RWPE2 (cell line): ENCODE results near the gene BHLHE41.

Source experiments
- ATAC-seq: fragments of 200-7000 bp; cut with Tn5 transposase; 3 replicates; pipeline ENCODE4 v1.9.1; 2021; ENCODE audit warnings: low read depth
- DNase-seq: peaks from one replicate; pipeline ENCODE4 v3.0.0-alpha.2; 2020; ENCODE audit warnings: low spot score
- H3K27ac ChIP-seq: fragments of 450-650 bp; 2 replicates; pipeline ENCODE4 v1.5.1; 2017; ENCODE audit warnings: mild to moderate bottlenecking; ENCODE audit not compliant: poor library complexity, severe bottlenecking
- H3K27me3 ChIP-seq: fragments of 250-450 bp; sonication (Bioruptor Pico); 2 replicates; pipeline ENCODE4 v1.5.1; 2021; ENCODE audit warnings: mild to moderate bottlenecking, moderate library complexity; ENCODE audit not compliant: insufficient read depth, poor library complexity, severe bottlenecking
- H3K36me3 ChIP-seq: fragments of 250-450 bp; sonication (Bioruptor Pico); 2 replicates; pipeline ENCODE4 v1.5.1; 2020; ENCODE audit warnings: low read depth, mild to moderate bottlenecking, moderate library complexity
- H3K4me1 ChIP-seq: fragments of 250-450 bp; sonication (Bioruptor Pico); 2 replicates; pipeline ENCODE4 v1.5.1; 2021; ENCODE audit warnings: mild to moderate bottlenecking, moderate library complexity; ENCODE audit not compliant: insufficient read depth, poor library complexity, severe bottlenecking
- H3K4me3 ChIP-seq: fragments of 250-450 bp; sonication (Bioruptor Pico); 2 replicates; pipeline ENCODE4 v1.5.1; 2021; ENCODE audit warnings: mild to moderate bottlenecking, moderate library complexity; ENCODE audit not compliant: severe bottlenecking
- H3K9me3 ChIP-seq: fragments of 250-450 bp; sonication (Bioruptor Pico); 2 replicates; pipeline ENCODE4 v1.5.1; 2021; ENCODE audit warnings: mild to moderate bottlenecking, moderate library complexity; ENCODE audit not compliant: severe bottlenecking
- CTCF ChIP-seq: fragments of 450-650 bp; IDR thresholded peaks from one replicate; pipeline ENCODE4 v1.5.1; 2017; ENCODE audit warnings: mild to moderate bottlenecking, moderate library complexity; ENCODE audit not compliant: poor library complexity, severe bottlenecking

The BHLHE41 gene

GRCh38 chr12:26124446-26125399, at the start of gene BHLHE41:
Gene BHLHE41, minus strand, starts transcription at chr12:26125037. Its CDS starts 258 bp downstream, at chr12:26124779.
- H3K4me1 ChIP-seq, result no peaks in the 10 kb centered on the region
- no peaks in the 10 kb centered on the region for H3K36me3 ChIP-seq
- no peak for TF ChIP-seq CTCF
- ATAC-seq (no peak), DNase-seq (no peak)
- H3K4me3 ChIP-seq, result peak within 1 kb of the TSS; percentile 40
- H3K27ac ChIP-seq, result no peak within 1 kb of the TSS
- no peaks in the 10 kb centered on the region for H3K9me3 ChIP-seq
- peaks cover 20% of the 10 kb centered on the region for H3K27me3 ChIP-seq

- no peak overlapping the region for H3K27ac ChIP-seq
- ATAC-seq (no peak), DNase-seq (no peak)
- H3K4me3 ChIP-seq, result no peak overlapping the region
- H3K4me1 ChIP-seq, result no peaks in the 10 kb centered on the region
- H3K36me3 ChIP-seq, result no peaks in the 10 kb centered on the region
- H3K27me3 ChIP-seq, result no peaks in the 10 kb centered on the region
- no peak for TF ChIP-seq CTCF
- H3K9me3 ChIP-seq, result no peaks in the 10 kb centered on the region
Measured at GRCh38 chr12:26172946-26173552, 48.2 kb upstream of the BHLHE41 start.

GRCh38 chr12:26172539-26172938, 47.7 kb upstream of the BHLHE41 start:
- no peaks in the 10 kb centered on the region for H3K9me3 ChIP-seq
- no peaks in the 10 kb centered on the region for H3K36me3 ChIP-seq
- no peaks in the 10 kb centered on the region for H3K4me1 ChIP-seq
- DNase-seq (no peak), ATAC-seq (no peak)
- H3K4me3 ChIP-seq, result no peak overlapping the region
- no peak overlapping the region for H3K27ac ChIP-seq
- TF ChIP-seq CTCF, result no peak
- H3K27me3 ChIP-seq, result no peaks in the 10 kb centered on the region

DNA sequence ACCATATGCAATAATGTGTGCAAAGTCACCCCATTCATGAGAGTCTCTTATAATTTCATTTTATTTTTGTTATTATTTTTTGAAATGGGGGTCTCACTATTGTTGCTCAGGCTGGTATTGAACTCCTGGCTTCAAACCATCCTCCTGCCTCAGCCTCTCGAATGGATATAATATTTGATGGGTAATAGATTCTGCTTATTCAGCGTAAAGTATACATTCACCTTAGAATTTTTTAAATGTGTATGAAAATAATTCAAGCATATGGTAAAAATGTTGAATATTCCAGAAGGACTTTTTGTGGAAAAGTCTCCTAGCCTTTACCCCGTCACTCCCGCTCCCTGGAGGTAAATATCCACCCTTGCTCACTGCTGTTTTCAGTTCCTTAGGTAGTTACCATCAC, 47.2 kb upstream of the BHLHE41 start:
- no peaks in the 10 kb centered on the region for H3K4me1 ChIP-seq
- H3K36me3 ChIP-seq, result no peaks in the 10 kb centered on the region
- H3K27me3 ChIP-seq, result no peaks in the 10 kb centered on the region
- no peak for ATAC-seq
- TF ChIP-seq CTCF, result no peak
- no peaks in the 10 kb centered on the region for H3K9me3 ChIP-seq
- no peak for DNase-seq
- no peak overlapping the region for H3K4me3 ChIP-seq
- no peak overlapping the region for H3K27ac ChIP-seq

DNA sequence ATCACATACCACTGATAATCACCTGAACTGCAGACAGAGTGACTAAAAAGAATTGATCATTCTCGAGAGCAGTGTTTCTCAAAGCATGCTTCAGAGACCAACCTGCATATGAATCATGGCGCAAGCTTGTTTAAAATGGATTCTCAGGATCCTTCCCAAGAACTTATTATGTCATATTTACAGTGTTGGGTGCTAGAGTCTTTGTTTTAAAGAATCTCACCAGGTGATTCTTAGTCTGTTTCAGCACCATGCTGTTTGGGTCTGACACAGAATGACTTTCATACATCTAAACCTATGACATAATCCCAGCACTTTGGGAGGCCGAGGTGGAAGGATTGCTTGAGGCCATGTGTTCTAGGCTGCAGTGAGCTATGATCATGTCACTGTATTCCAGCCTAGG, 39.3 kb upstream of the BHLHE41 start:
- no peak overlapping the region for H3K4me3 ChIP-seq
- no peaks in the 10 kb centered on the region for H3K4me1 ChIP-seq
- no peaks in the 10 kb centered on the region for H3K36me3 ChIP-seq
- DNase-seq (no peak), ATAC-seq (no peak)
- H3K9me3 ChIP-seq, result no peaks in the 10 kb centered on the region
- no peak for TF ChIP-seq CTCF
- no peak overlapping the region for H3K27ac ChIP-seq
- no peaks in the 10 kb centered on the region for H3K27me3 ChIP-seq
